CD4-positive, alpha-beta T cell treated with Interleukin-12 subunit alpha and Interleukin-12 subunit beta, for 1 hour (primary cell): ENCODE results near the gene ZNF837.

Source experiments
- DNase-seq: peaks from one replicate; pipeline ENCODE4 v3.0.0-alpha.2; 2020

The ZNF837 gene

DNA sequence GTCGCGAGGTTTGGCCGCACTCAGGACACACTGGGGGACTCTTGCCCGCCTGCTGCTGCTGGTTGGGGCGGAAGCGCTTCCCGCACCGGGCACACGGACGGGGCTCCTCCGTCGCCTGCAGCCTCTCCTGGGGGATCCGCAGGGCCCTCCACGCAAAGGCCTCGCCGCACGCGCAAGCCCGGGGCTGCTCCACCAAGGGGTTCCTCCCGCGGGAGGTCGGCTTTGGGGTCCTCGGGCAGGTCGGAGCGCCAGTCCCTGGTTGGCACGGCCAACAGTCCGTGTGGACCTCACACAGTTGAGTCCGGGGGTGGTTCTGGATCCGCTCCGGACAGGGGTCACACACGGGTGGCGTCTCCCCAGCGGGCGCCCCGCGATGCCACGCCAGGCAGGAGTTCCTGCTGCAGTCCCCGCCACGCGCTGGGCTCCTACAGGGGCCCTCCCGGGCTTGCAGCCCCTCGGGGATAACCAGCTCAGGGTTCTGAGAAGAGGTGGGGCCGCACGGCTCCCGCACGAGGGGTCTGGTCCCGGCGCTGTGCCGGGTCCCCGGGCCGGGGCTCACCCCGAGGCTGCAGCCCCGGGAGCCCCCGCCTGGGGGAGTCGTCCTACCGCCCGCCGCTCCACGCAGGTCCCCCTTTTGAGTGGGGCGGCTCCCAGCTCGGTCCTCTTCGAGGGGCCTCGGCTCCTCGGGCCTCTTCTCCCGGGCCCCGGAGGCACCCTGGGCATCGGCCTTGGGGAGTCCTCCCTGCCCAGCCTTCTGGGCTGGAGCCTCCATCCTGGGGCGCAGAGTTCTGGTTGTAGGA is 12.1 kb downstream of the ZNF837 start:
- DNase-seq: no peak

DNA sequence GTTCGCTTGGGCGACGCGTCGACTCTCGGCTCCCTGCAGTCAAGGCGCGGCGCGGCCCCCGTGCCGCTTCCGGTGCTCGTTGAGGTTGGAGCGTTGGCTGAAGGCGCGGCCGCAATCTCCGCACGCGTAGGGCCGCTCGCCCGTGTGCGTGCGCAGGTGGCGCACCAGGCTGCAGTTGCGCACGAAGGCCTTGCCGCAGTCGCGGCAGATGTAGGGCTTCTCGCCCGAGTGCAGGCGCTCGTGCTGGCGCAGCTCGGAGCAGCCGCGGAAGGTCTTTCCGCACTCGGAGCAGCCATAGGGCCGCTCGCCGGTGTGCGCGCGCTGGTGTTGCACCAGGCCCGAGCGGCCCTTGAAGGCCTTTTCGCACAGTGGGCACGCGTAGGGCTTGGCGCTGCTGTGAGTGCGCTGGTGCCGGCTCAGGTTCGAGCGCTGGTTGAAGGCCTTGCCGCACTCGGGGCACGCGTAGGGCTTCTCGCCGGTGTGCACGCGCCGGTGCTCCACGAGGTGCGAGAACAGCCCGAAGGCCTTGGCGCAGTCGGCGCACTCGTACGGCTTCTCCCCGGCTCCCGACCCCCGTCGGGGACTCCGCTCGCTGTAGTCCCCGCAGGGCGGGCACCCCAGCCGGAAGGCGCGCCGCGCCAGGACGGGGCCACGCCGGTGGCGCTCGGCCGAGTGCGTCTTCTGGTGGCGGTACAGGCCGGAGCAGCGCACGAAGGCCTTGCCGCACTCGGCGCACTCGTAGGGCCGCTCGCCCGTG is 13.0 kb downstream of the ZNF837 start:
- DNase-seq: no peak

DNA sequence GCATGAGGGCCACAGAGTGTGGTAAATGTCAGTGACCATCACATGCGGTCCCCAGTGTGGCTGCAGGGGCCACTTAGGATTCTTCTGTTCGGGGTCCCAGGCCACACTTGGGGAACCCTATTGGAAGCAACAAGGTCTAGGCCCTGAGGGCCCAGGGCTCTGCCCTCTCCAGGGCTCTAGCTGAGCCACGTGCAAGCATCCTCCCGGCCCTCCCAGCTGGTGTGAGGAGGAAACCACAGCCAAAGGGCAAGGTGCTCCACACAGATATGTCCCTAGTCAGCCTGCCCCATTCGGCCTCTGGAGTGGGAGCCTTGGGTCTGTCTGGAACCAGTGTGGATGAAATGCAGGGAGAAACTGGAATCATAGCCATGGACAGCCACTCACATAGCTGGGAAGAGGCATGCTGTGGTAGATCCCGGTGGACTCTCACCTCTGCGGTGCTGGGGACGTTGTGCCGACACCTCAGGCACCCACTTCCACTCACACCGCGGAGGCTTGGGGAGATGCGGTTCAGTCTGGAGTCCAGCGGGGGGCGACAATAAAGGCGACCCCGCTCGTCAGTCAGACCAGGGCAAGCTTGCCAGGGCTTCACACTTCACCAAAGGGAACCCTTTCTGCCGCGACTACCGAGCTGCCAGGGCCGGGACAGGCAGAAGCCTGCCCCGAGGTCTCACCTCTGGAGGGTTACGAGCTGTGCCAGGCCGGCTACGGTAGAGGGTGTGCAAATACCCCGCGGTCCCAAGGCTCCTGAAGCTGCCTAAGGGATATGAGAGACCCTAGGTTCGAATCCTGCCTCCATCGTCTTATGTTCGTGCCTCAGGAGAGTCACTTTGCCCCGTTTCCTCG is 14.0 kb downstream of the ZNF837 start:
- no peak for DNase-seq

DNA sequence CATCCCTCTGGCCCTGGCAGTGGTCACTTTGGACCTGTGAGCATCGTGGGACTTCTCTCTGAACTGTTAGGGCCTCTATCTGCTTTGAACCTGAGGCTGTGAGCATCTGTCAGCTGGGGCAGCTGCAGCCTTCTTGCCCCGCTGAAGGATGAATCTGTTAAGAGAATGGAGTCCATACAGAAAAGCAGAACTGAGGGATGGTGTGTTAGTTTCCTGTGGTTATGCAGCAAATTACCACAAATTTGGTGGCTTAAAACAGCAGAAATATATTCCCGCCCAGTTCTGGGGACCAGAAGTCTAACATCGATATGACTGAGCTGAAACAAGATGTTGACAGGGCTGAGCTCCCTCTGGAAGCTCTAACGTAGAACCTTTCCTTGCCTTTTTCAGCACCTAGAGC is 16.7 kb downstream of the ZNF837 start:
- no peak for DNase-seq

DNA sequence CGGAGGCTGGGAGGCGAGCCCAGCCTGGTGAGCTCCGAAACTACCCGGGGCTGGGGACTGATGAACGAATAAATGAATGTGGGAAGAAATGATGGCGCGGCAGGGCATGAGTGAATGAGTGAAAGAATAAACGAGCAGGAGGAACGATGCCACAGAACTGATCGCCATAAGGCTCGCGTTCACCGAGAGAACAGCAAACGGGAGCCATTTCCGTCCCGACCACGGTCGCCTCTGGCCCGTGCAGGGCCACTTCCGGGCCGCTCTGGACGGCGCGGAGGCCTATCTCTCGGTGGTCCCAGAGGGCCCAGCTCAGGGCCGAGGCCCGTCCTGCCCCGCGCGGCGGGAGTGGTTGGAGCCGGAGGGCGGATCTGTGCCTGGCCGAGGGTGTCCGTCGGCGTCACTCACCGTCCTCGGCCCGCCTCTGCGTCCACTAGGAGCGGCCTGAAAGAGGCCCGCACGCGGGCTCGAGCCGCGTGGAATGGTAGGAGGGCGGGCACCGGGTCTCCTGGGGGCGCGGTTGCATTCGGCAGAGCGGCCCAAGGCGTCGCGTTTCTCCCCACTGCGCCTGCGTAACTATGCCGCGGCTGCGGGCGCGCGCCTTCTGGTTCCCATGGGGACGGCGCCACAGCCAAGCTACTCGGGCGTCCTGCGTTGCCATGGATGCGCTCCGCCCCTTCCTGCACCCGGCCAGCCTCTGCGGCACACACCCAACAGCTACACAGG is 18.4 kb downstream of the ZNF837 start, which contains the start of gene ZNF497:
Gene ZNF497, minus strand, starts transcription at position 480 of the 723 bp plus-strand sequence. CDS start 5,116 bp downstream, outside the sequence.
- DNase-seq: peak; percentile 98

DNA sequence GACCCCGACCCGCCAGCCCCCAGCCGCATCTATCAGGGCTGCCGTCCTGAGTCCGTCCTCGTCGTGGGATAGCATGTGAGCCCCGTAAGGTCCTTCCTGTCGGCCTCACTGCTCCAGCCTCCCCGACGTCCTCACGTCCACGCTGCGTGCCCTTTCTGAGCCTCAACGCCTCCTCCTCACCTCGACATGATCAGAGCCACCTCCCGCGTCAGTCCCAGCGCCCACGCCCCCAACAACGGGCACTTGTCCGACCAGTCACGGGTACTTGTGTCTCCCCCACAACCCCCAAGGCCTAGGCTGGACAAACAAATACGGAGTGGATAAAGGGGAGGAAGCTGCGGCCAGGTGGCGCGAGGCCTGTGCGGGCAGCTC is 18.9 kb downstream of the ZNF837 start:
- DNase-seq: peak; percentile 36

DNA sequence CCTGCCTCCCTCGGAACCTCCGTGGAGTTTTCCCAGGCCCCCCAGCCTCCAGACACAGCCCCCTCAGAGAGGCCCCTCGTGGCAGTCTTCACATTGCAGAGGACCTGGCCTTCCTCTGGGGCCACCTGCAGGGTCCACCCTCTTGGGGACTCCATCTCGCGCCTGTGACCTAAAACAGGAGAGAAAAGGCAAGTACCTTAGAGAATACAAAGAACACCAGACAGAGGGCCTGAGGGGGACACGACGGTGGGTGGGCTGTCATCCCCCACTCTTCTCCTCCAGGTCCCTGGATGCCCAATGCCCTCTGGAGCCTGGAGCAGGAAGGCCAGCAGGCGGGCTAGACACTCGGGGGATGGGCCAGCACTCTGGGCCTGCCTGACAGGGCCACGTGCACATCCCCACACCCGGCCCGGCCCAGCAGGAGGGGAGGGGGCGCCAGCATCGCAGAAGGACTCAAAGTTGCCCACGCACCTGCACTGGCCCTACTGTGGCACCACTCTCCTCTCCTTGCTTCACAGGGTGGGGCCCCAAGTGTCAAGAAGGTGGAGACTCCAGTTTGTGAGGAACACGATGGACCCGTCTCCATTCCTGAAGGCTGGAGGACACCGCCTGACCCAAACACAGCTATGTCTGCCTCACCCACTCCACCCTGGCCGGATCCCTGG is 23.2 kb downstream of the ZNF837 start:
- no peak for DNase-seq

DNA sequence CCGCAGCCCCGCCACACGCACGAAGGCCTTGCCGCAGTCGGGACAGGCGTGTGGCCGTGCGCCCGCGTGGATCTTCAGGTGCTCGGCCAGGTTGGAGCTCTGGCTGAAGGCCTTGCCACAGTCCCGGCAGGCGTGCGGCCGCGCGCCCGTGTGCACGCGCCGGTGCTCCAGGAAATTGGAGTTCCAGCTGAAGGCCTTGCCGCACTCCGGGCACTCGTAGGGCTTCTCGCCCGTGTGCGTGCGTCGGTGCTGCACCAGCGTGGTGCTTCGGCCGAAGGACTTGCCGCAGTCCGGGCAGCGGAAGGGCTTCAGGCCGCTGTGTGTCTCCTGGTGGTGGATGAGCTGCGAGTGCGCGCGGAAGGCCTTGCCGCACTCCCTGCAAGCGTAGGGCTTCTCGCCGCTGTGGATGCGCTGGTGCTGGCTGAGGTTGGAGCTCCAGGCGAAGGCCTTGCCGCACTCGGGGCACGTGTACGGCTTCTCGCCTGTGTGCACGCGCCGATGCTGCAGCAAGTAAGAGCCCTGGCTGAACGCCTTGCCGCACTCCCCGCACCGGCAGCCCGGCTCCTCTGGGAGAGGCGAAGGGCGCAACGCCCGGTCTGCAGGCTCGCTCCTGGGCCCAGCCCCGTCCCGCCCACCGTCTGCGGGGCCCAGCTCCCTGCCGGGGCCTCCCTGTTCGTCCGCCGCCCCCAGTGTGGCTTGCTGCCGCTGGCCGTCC is 23.9 kb downstream of the ZNF837 start:
- DNase-seq: no peak

DNA sequence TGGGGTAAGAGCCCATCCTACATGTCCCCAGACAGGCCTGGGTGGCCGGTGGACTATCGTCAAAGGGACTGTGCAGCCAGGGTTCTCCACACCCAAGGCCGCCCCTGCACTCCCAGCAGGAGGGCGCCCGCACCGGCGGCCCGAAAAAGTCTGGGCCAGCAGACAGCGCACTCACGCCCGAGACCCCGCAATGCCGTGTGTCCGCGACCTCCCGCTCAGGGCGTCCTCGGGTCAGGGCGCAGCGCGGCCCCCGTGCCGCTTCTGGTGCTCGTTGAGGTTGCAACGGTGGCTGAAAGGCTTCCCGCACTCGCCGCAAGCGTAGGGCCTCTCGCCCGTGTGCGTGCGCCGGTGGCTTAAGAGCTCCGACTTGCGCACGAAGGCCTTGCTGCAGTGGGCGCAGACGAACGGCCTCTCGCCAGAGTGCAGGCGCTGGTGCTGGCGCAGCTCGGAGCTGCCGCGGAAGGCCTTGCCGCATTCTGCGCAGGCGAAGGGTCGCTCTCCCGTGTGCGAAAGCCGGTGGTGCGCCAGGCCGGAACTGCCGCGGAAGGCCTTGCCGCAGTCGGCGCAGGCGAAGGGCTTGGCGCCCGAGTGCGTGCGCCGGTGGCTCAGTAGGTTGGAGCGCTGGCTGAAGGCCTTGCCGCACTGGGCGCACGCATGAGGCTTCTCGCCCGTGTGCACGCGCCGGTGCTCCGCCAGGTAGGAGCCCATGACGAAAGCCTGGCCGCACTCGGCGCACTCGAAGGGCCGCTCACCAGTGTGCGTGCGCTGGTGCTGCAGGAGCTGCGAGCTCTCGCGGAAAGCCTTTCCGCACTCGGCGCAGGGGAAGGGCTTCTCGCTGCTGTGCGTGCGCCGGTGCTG is 24.7 kb downstream of the ZNF837 start:
- peak; percentile 32 for DNase-seq

DNA sequence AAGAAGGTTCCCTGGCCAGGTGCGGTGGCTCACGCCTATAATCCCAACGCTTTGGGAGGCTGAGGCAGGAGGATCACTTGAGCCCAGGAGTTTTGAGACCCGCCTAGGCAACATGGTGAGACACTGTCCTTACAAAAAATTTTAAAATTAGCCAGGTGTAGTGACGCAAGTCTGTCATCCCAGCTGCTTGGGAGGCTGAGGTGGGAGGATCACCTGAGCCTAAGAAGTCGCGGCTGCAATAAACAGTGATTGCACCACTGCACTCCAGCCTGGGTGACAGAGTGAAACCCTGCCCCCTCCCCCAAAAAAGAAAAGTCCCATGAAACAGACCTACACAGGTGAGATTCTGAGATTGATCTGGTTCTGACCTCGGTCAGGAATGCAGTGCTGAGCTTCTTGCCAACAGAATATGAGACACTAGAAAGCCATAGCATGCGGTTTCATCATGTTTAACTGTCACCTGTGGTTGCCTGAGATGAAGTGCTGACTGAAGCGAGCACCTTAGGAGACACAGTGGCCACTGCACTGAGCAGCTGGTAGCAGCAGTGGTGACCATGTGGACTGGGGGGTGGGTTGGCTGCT is 25.5 kb downstream of the ZNF837 start:
- DNase-seq: no peak

DNA sequence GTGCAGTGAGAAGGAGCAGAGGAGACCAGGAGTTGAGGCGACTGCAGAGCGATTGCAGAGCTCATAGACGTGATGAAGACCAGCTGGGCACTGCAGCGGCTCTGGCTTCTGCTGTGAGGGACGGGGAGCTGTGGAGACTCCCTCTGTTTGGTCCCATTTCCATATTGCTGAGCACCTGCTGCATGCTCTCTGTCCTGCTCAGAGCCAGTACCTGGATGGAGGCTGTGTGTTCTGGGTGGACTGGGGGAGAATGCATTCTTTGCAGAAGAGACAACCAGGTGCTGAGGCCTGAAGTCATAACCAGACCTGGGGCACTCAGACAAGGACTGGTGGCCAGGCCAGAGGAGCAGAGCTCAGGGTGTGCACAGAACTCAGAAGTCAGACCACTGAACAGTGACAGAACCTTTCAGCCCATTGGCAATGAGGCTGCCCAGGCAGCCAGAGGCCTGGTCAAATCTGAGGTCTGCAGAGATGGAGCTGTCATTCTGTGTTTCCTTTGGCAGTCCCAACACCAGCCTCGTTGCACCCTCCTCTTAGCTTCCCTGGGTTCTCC is 26.3 kb downstream of the ZNF837 start:
- no peak for DNase-seq

DNA sequence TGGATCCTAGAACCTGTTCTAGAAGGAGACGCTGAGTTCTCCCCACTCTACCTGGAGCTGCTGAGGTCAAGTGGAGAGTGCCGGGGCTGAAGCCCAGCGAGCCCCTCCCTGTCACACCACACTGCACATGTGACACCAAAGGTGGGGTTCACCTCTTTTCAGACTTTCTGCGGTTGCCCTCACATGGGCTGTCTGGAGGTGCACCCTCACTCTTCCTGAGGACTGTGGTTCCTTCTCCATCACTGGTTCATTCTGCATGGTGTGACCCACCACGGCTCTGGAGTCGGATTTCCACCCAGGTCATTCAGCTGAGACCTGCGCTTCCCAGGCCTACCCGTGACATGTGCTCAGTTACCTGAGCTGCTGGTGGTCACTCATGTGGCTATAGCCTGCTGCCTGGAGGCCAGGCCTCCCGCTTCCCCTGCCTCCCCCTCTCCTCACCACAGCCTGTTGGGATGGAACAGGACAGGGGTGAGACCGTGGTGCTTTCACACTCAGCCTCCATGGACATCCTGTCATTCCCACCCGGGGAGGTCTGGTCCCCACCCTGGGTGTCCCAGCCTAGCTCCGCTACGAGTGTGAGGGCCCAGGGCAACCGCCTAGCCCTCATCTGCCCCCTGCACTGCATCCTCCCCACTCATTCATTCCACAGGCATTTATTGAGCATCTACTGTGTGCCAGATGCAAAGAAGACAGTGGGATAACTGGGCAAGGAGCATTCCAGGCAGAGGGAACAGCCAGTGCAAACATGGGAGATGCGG is 26.9 kb downstream of the ZNF837 start:
- no peak for DNase-seq

DNA sequence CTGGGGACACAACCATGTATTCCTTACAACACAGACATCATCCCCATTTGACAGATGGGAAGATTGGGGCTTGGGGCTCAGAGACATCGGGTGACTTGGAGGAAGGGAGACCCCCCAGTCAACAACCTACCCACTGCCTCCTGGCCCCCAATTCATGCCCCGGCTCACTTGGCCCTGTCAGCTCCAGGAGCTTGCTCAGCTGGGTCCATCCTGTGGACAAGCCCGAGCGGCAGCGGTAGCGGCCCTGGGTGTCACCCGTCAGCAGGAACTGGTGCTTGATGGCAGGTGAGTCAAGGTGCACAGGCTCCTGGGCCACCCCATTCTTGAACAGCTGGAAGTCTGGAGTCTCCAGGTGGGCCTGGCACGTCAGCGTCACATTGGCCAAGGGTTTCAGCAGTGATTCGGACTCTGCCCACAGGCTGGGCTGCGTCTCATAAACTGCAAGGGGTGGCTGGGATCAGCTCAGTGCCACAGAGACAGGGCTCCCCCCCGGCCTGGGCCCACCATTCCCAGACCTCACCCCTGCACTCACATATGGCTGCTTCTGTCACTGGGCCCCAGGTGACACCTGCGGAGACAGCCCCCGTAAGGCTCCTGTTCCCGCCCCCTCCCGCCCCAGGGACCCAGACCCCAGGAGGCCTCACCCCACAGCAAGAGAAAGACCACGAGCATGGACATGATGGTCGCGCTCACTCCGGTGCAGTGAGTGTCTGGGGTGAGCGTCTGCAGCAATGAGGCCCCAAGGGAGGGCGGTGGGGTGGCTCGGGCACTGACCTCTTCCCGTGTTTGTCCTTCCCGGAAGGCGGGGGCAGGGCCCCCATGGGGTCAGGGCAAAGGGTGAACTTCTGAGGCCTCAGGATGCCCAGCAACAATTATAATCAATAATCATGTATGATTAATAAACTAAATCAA is 27.8 kb downstream of the ZNF837 start, which contains the start of gene A1BG:
Gene A1BG, minus strand, starts transcription at position 733 of the 912 bp plus-strand sequence. Its CDS starts 55 bp downstream, at position 678.
- no peak for DNase-seq

DNA sequence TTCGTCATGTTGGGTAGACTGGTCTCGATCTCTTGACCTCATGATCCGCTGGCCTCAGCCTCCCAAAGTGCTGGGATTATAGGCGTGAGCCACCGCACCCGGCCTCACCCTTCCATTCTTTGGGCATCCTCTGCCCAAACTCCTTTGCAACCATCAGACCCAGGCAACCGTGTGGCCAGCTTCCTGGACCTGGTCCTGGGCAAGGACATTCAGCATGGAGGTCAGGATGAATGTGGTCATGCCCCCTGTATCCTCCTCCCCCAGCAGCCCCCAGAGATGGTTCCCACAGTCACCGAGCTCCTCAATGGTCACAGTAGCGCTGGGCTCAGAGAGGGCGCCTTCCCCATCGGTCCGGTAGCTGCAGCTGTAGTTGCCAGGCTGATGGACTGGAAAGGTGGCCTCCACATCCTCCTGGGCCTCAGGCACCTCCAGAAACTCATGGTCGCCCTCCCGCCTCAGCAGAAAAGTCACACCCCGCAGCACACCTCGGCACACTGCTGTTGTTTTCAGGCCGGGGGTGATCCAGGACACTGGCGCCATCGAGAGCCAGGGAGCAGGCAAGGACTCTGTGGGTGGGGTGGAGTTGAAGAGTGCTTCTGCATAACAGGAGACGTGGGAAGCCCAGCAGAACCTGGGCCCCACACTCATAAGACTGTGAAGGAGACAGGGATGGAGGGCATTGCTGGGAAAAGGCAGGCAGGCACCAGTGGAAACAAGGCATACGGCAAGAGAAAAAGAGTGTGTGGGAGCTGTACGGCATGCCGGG is 28.7 kb downstream of the ZNF837 start:
- DNase-seq: no peak

DNA sequence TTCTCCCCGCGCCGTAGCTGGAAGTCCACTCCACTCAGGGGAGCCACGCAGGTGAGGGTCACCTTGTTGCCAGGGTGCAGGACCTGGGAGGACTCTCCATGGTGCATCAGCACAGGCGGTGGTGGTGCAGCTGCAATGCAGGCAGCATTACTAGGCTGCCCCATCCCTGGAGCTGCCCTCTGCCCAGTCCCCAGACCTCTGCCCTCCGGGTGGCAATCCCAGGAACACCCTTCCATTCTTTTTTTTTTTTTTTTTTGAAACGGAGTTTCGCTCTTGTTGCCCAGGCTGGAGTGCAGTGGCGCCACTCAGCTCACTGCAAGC is 29.3 kb downstream of the ZNF837 start:
- DNase-seq: no peak

DNA sequence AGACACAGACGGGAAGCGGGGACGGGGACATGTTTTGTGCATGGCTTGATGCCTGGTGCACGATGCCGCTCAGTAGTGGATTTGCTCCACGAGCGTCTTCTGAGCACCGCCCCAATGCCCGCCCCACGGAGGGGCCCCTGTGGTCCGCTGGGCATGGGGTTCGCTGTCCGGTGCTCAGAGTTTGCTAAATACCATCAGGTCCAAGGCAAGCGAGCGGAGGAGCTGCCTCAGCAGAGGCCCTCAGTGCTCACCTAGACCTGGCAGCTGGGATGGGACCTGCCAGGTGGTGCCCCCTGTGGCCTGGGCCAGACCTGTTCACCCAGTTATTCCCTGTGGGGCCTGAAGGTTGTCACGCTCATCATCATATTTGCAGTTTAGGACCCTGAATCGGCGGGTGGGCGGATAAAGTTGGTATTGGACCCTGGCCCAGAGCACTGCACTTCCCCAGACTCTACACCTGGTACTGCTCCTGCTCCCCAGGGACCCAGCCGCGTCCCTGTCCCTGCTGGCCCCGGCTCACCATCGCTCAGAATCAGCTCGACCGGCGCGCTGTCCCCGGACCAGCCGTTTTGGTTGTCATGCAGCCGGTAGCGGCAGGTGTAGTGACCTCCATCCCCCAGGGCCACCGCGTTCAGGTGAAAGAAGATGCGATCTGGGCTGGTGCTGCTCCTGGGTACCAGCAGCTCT is 29.8 kb downstream of the ZNF837 start:
- DNase-seq: no peak
